ENCODE results near the gene HIC1. TPM values are rescaled to one million over a fixed set of nuclear protein-coding genes. Genes with fewer than 3 reads are reported as not detected.

Gene HIC1
- total and polyA plus RNA-seq, 7 donors: 2.0 to 12.6 (median 4.3) TPM

GRCh38 chr17:2083613-2084035 lies 28.7 kb downstream of the HIC1 start:
- no peaks in the 10 kb centered on the region for H3K9me3 ChIP-seq
- no peaks in the 10 kb centered on the region for H3K27me3 ChIP-seq (ENCODE audit: insufficient read depth in 3 of 3, low read length in 2 of 3)
- H3K36me3 ChIP-seq (ENCODE audit: insufficient read depth in 1 of 2, low read depth in 1 of 2): peaks cover 0 to 34% of the 10 kb centered on the region in 2 donors
- ATAC-seq: peak in 2 of 4 donors; percentile 2 to 16
- no peak for TF ChIP-seq CTCF (IDR thresholded peaks at IDR 0.05)
- H3K4me3 ChIP-seq: no peak overlapping the region
- peak overlapping the region; percentile 77 for H3K27ac ChIP-seq
- intact Hi-C loops (cut with DNase I): no loop called here
- 47 to 54% (median 52%) methylated on average over 7 of the region's 7 CpGs for WGBS, 3 donors
- peaks cover 52% of the 10 kb centered on the region for H3K4me1 ChIP-seq
- peak in 1 of 2 donors; percentile 54 for DNase-seq

- no peaks in the 10 kb centered on the region for H3K9me3 ChIP-seq
- H3K4me3 ChIP-seq: no peak overlapping the region
- H3K36me3 ChIP-seq (ENCODE audit: insufficient read depth in 1 of 2, low read depth in 1 of 2): peaks cover 0 to 28% of the 10 kb centered on the region in 2 donors
- peak overlapping the region; percentile 77 for H3K27ac ChIP-seq
- 29 to 33% (median 31%) methylated on average over 8 of the region's 8 CpGs for WGBS, 3 donors
- peak; percentile 42 to 77 (median 64) for ATAC-seq
- no peak for TF ChIP-seq CTCF (IDR thresholded peaks at IDR 0.05)
- DNase-seq: peak; percentile 75 to 88
- intact Hi-C loops (cut with DNase I): no loop called here
- H3K27me3 ChIP-seq (ENCODE audit: insufficient read depth in 3 of 3, low read length in 2 of 3): no peaks in the 10 kb centered on the region
- H3K4me1 ChIP-seq: peaks cover 58% of the 10 kb centered on the region
Observed at GRCh38 chr17:2084036-2084765, 29.3 kb downstream of the HIC1 start.

- Histone ChIP-seq H3K36me3 (ENCODE audit: insufficient read depth in 1 of 2, low read depth in 1 of 2) (peaks cover 0 to 20% of the 10 kb centered on the region in 2 donors), H3K27me3 (ENCODE audit: insufficient read depth in 3 of 3, low read length in 2 of 3) (no peaks in the 10 kb centered on the region), H3K27ac (peak overlapping the region; percentile 77), H3K4me3 (no peak overlapping the region), H3K4me1 (peaks cover 59% of the 10 kb centered on the region), H3K9me3 (no peaks in the 10 kb centered on the region)
- TF ChIP-seq CTCF (IDR thresholded peaks at IDR 0.05): no peak
- 46 to 48% (median 48%) methylated on average over 13 of the region's 13 CpGs for WGBS, 3 donors
- peak; percentile 33 to 57 (median 40) for ATAC-seq
- intact Hi-C loops (cut with DNase I): loop anchor here in 1 of 2 donors (5.0 kb wide), 1 partner anchor 87 kb away; no protein-coding TSS in a partner anchor
- DNase-seq: peak; percentile 68 to 85
Observed at GRCh38 chr17:2084766-2085647, 30.1 kb downstream of the HIC1 start.

GRCh38 chr17:2085648-2085949 lies 30.7 kb downstream of the HIC1 start:
- Histone ChIP-seq H3K4me1 (peaks cover 59% of the 10 kb centered on the region), H3K36me3 (ENCODE audit: insufficient read depth in 1 of 2, low read depth in 1 of 2) (peaks cover 0 to 14% of the 10 kb centered on the region in 2 donors), H3K27ac (peak overlapping the region; percentile 77), H3K27me3 (ENCODE audit: insufficient read depth in 3 of 3, low read length in 2 of 3) (no peaks in the 10 kb centered on the region), H3K9me3 (no peaks in the 10 kb centered on the region), H3K4me3 (no peak overlapping the region)
- DNase-seq: peak; percentile 69 to 73
- ATAC-seq: peak; percentile 36 to 60 (median 44)
- no peak for TF ChIP-seq CTCF (IDR thresholded peaks at IDR 0.05)
- WGBS, 3 donors: 8 to 20% (median 17%) methylated on average over 5 of the region's 5 CpGs
- intact Hi-C loops (cut with DNase I): loop anchor here in 1 of 2 donors (5.0 kb wide), 1 partner anchor 87 kb away; no protein-coding TSS in a partner anchor
